ENCODE results near the gene NCAPG. TPM values are rescaled to one million over a fixed set of nuclear protein-coding genes. Genes with fewer than 3 reads are reported as not detected.
"Not testable (repeated sequence)": the region's sequence is repeated elsewhere in the genome, so short reads cannot be mapped to it uniquely, and the experiment has no call there.

NCAPG gene
- total and polyA plus RNA-seq, 8 donors = 0.09 to 1.3 (median 0.30) TPM; not detected in 1

DNA sequence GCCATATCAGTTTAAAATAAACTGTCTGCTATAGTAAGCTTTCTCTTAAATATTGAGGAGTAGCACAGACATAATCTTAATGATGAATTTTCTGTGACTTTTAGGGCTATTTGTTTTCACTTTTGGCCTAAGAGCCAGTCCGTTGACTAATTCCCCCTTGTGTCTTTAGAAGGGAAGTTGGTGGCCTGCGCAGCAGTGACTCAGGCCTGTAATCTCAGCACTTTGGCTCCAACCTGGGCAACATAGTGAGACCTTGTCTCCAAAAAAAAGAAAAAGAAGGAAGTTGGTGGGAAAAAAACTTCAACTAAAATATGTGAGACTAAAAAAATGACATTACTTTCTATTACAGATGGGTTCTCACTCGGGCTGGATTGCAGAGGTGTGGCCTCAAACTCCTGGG, 3.4 kb downstream of the NCAPG start:
- 80 to 94% methylated on average over 3 of the region's 3 CpGs for WGBS, 2 donors
- Histone ChIP-seq H3K27ac (no peak overlapping the region), H3K36me3 (no peaks in the 10 kb centered on the region), H3K4me1 (peaks cover 2 to 7% (median 4%) of the 10 kb centered on the region in 3 donors), H3K9me3 (no peaks in the 10 kb centered on the region), H3K27me3 (no peaks in the 10 kb centered on the region), H3K4me3 (no peak overlapping the region)
- FAIRE-seq (no peak), ATAC-seq (no peak), DNase-seq (no peak)
- TF ChIP-seq, protein P1, sequence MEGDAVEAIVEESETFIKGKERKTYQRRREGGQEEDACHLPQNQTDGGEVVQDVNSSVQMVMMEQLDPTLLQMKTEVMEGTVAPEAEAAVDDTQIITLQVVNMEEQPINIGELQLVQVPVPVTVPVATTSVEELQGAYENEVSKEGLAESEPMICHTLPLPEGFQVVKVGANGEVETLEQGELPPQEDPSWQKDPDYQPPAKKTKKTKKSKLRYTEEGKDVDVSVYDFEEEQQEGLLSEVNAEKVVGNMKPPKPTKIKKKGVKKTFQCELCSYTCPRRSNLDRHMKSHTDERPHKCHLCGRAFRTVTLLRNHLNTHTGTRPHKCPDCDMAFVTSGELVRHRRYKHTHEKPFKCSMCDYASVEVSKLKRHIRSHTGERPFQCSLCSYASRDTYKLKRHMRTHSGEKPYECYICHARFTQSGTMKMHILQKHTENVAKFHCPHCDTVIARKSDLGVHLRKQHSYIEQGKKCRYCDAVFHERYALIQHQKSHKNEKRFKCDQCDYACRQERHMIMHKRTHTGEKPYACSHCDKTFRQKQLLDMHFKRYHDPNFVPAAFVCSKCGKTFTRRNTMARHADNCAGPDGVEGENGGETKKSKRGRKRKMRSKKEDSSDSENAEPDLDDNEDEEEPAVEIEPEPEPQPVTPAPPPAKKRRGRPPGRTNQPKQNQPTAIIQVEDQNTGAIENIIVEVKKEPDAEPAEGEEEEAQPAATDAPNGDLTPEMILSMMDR (IDR thresholded peaks at IDR 0.05) = no peak
- intact Hi-C loops (cut with DNase I) = loop anchor here in 2 of 3 donors (10.0 kb wide), 1 partner anchor 781 kb away; no protein-coding TSS in a partner anchor

DNA sequence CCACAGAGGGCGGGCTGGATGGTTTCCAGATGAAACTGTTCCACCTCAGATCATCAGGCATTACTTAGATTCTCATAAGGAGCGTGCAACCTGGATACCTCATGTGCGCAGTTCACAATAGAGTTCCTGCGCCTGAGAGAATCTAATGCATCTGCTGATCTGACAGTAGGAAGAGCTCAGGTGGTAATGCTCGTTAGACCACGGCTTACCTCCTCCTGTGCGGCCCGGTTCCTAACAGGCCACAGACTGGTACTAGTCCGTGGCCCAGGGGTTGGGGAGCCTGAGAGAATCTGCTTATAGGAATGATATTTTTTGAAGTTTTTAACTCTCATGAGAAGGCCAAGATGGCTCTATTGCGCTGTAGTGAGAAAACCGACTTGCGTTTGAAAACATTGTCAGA, 5.4 kb downstream of the NCAPG start:
- intact Hi-C loops (cut with DNase I) = loop anchor here in 2 of 3 donors (10.0 kb wide), 1 partner anchor 779 kb away; no protein-coding TSS in a partner anchor
- no peaks in the 10 kb centered on the region for H3K36me3 ChIP-seq
- no peaks in the 10 kb centered on the region for H3K27me3 ChIP-seq
- FAIRE-seq (no peak), ATAC-seq (no peak), DNase-seq (no peak)
- TF ChIP-seq, protein P1 (IDR thresholded peaks at IDR 0.05) = no peak
- H3K9me3 ChIP-seq = no peaks in the 10 kb centered on the region
- H3K27ac ChIP-seq = no peak overlapping the region
- WGBS, 2 donors = 94% methylated on average over 12 of the region's 12 CpGs
- peaks cover 0 to 2% (median 0%) of the 10 kb centered on the region in 3 donors for H3K4me1 ChIP-seq
- no peak overlapping the region for H3K4me3 ChIP-seq

DNA sequence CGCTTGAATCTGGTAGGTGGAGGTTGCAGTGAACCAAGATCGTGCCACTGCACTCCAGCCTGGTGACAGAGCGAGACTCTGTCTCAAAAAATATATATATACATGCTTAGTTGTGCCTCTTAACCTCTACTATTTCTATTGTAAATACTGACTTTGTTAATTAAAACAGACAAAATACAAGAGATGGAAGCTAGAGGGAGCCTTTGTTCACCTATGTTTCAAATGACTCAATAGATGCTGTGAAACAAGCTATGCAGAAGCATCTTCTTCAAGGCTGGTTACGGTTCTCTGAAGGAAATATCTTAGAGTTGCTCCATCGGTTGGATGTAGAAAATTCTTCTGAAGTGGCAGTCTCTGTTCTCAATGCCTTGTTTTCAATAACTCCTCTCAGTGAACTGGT, 6.2 kb downstream of the NCAPG start:
- no peaks in the 10 kb centered on the region for H3K36me3 ChIP-seq
- intact Hi-C loops (cut with DNase I) = loop anchor here in 2 of 3 donors (10.0 kb wide), 1 partner anchor 778 kb away; no protein-coding TSS in a partner anchor
- no peaks in the 10 kb centered on the region for H3K4me1 ChIP-seq
- no peaks in the 10 kb centered on the region for H3K27me3 ChIP-seq
- no peaks in the 10 kb centered on the region for H3K9me3 ChIP-seq
- H3K27ac ChIP-seq = no peak overlapping the region
- 55% methylated on average over 5 of the region's 5 CpGs for WGBS, 2 donors
- ATAC-seq = peak in 3 of 4 donors; percentile 84 to 87 (median 86)
- TF ChIP-seq, protein P1 (IDR thresholded peaks at IDR 0.05) = peak in 2 of 4 donors; percentile 21 to 39
- no peak for DNase-seq
- H3K4me3 ChIP-seq = no peak overlapping the region
- no peak for FAIRE-seq

DNA sequence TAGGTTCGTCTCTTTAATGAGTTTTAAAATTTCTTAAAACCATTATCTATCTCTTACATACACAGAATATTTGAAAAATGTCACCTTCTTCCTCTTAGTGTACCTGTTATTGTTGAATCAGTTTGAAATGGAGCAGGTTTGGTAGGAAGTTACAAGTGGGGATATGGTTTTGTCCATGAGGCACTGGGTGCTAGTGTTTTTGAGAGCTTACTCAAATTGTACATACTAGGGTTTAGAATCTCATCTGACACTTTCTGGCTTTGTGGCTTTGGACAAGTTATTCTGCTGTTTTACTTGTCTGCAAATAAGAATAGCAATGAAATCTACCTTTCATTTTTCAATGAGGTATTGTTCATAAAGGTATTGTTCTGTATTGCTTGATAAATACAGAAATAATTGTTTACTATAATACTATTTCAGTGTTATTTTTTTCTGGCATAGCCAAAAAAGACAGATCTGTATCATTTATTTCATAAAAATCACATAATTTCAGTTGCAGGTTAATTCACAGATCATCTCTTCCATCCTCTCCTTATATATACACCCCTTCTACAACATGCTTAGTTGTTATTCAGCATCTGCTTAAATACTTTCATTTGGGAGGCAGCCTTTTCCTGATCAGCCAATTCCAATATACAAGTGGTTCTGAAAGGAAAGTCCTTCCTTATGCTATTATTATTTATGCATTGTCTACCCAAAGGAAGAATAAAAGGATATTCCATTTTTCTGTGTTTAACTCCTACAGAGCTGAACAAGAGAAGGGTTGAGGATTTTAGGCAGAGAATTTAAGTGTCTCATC, 13.3 kb downstream of the NCAPG start:
- H3K4me3 ChIP-seq = no peak overlapping the region
- TF ChIP-seq, protein P1 (IDR thresholded peaks at IDR 0.05) = no peak
- H3K27me3 ChIP-seq = no peaks in the 10 kb centered on the region
- no peaks in the 10 kb centered on the region for H3K36me3 ChIP-seq
- H3K9me3 ChIP-seq = no peaks in the 10 kb centered on the region
- WGBS, 2 donors = 74 to 83% methylated on average over 1 of the region's 1 CpG
- H3K4me1 ChIP-seq = no peaks in the 10 kb centered on the region
- no peak for ATAC-seq
- intact Hi-C loops (cut with DNase I) = no loop called here
- no peak overlapping the region for H3K27ac ChIP-seq
- no peak for FAIRE-seq
- DNase-seq = no peak

DNA sequence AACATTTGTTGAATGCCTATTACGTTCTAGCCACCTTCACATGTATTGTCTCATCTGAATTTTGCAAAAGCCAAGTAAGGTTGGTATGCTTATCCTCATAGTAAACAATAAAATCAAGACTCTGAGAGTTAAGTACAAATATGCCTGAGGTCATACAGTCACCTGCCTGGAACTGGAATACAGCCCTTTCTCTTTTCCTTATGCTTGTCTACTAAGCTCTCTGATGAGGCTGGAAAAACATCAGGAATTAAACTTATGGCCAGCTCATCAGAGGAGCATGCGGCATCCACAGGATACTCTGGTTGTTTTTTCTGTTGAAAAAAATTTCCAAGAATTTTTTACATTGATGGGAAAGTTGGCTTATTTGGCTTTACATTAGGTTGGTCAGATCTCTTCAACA, 35.5 kb downstream of the NCAPG start:
- intact Hi-C loops (cut with DNase I) = no loop called here
- no peaks in the 10 kb centered on the region for H3K27me3 ChIP-seq
- ATAC-seq (no peak), FAIRE-seq (no peak), DNase-seq (no peak)
- H3K27ac ChIP-seq = no peak overlapping the region
- H3K4me1 ChIP-seq = no peaks in the 10 kb centered on the region
- WGBS, 2 donors = 87 to 89% methylated on average over 2 of the region's 2 CpGs
- H3K36me3 ChIP-seq = no peaks in the 10 kb centered on the region
- no peak overlapping the region for H3K4me3 ChIP-seq
- TF ChIP-seq, protein P1 (IDR thresholded peaks at IDR 0.05) = no peak
- H3K9me3 ChIP-seq = no peaks in the 10 kb centered on the region

DNA sequence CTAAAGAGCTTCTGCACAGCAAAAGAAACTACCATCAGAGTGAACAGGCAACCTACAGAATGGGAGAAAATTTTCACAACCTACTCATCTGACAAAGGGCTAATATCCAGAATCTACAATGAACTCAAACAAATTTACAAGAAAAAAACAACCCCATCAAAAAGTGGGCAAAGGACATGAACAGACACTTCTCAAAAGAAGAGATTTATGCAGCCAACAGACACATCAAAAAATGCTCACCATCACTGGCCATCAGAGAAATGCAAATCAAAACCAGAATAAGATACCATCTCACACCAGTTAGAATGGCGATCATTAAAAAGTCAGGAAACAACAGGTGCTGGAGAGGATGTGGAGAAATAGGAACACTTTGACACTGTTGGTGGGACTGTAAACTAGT, 39.5 kb downstream of the NCAPG start:
- DNase-seq; H3K36me3 ChIP-seq; ATAC-seq; H3K4me3 ChIP-seq; H3K9me3 ChIP-seq; intact Hi-C loops (cut with DNase I); H3K27me3 ChIP-seq; H3K4me1 ChIP-seq; FAIRE-seq; H3K27ac ChIP-seq: not testable (repeated sequence)
- 93 to 96% methylated on average over 1 of the region's 1 CpG for WGBS, 2 donors
